ENCODE results near the gene TPH1.

The TPH1 gene

GRCh38 chr11:18046116-18046777, at the start of gene TPH1:
Gene TPH1, minus strand, starts transcription at chr11:18046269. Its CDS starts 5,507 bp downstream, at chr11:18040762.
- FAIRE-seq (no peak), DNase-seq (ENCODE audit: insufficient read length, low spot score) (no peak)

- no peak for FAIRE-seq
- DNase-seq (ENCODE audit: insufficient read length, low spot score): no peak
These were observed 47.9 kb upstream of the TPH1 start for GRCh38 chr11:18093959-18094358.

GRCh38 chr11:18091731-18092130, 45.7 kb upstream of the TPH1 start:
- DNase-seq (ENCODE audit: insufficient read length, low spot score) (no peak), FAIRE-seq (no peak)

DNA sequence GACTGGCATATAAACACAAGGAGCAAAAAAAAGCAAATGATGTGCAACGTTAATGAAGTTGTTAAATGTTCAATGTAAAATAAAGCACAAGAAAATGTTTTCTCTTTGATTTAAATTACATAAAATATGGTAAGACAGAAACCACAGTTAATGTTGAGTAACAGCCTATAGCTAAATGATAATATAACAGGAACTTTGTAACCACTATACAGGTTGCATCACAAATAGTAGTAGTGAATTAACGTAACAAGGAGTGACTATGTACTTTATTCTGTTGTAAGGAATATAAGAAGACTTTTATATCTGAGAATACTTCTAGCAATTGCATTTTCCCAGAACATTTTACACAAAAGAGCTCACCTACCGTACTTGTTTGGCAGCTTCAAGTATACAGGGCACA, 42.9 kb upstream of the TPH1 start:
- DNase-seq (ENCODE audit: insufficient read length, low spot score): no peak
- no peak for FAIRE-seq

- no peak for FAIRE-seq
- DNase-seq (ENCODE audit: insufficient read length, low spot score): no peak
These were observed 42.3 kb upstream of the TPH1 start for GRCh38 chr11:18088366-18088765.

GRCh38 chr11:18081551-18081950, 35.5 kb upstream of the TPH1 start:
- no peak for FAIRE-seq

DNA sequence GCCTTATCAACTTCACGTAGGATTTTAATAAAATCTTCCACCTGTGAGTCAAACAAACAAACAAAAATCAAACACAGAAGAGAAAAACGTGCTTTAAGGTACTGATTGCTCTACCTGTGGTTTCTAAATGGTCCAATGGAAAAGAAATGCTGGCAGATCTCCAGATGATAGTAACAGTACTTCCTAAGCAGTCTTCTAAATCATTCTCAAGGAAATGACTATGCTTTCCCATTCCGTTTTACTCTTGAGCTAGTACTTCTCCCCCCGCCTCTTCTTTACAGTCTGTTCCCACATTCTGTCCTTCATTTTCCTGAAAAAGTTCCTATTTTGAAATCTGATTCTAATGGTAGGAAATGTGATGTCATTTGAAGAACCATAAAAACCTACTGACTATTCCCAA, 34.4 kb upstream of the TPH1 start:
- DNase-seq (ENCODE audit: insufficient read length, low spot score) (no peak), FAIRE-seq (no peak)

More at GRCh38 chr11:18081551-18081950, 35.5 kb upstream of the TPH1 start:
- DNase-seq (ENCODE audit: insufficient read length, low spot score): no peak

GRCh38 chr11:18078909-18079308, 32.8 kb upstream of the TPH1 start:
- FAIRE-seq: no peak

DNA sequence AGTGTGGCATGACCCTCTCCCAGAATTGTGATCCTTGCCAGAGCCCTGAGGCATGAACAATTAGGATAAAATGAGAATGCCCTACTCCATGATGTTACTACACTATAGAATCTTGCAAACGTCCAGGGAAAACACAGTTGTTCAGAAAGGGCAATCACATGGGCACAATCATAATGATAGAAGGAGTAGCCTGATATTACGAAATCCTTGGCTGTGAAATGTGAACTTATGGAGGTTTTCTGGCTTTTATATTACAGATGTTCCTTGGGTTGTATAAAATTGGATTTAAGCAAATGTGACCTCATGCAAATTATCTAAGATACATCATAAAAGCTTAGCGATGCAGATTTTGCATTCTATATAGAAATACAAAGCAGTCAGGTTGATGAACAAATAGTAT, 29.4 kb upstream of the TPH1 start:
- DNase-seq (ENCODE audit: insufficient read length, low spot score) (no peak), FAIRE-seq (no peak)

More at GRCh38 chr11:18078909-18079308, 32.8 kb upstream of the TPH1 start:
- DNase-seq (ENCODE audit: insufficient read length, low spot score): no peak

DNA sequence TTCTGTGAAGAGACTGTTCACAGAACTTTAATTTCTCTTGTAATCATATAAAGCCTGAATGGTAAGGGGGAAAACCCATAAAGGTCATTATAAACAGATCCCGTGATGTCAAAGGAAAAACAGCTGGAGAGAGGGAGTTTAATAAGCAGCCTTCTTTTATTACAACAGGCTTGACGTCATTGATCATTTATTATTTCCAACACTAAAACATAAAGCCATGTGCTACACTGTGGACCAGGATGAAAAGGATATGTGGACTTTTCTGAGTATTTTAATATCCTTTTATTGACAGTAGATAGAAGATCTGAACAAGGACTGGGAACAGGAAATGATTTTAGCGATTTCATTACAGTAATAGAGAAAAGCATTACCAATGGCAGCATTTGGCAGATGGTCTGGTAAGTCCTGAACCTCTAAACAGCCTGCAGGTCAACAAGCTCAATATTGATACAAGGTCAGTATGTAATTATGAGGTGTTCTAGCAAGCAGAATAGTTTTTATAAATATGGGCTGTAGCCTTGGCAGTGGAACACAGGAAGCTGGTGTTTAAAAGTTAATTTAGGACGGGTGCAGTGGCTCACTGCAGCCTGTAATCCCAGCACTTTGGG, 25.1 kb upstream of the TPH1 start:
- no peak for FAIRE-seq
- DNase-seq (ENCODE audit: insufficient read length, low spot score): no peak

DNA sequence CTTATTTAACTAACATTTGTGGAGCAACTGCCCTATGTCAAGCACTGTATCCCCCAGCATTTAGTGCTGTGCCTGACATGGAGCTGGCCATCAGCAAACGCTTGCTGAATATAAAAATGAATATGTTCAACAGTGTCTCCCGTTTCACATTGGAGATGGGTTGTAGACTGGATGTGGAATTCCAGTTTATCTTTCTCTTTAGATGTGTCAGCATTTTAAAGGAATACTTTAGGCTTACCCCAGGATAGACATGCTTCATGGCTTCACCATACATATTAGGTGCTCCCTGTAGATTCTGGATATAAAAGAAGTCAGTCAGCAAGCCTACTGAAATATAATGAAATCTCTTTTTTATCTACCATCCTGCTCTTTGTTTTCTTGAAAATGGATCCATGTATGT, 21.3 kb upstream of the TPH1 start:
- DNase-seq (ENCODE audit: insufficient read length, low spot score) (no peak), FAIRE-seq (no peak)

- DNase-seq (ENCODE audit: insufficient read length, low spot score) (no peak), FAIRE-seq (no peak)
These were observed 20.6 kb upstream of the TPH1 start for GRCh38 chr11:18066626-18067025.

DNA sequence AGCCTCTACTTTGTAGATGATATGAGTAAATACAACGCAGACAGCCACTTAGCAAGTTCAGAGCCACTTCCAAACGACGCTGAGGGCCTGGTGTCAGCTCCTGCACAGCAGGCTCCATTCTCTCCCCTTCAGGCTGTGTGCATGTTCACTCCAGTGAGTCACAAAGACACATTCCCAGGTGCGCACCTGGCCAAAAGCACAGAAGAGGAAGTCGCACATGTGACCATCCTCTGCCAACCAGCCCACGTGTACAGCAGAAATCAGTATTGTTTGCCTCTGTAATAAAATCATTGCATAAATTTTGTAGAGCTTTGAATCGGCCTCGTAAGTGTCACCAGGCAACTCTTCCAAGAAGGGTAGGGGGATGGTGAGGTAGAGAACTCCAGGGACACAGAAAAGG, 19.5 kb upstream of the TPH1 start:
- FAIRE-seq (no peak), DNase-seq (ENCODE audit: insufficient read length, low spot score) (no peak)

GRCh38 chr11:18064450-18065054, 18.5 kb upstream of the TPH1 start:
- FAIRE-seq (no peak), DNase-seq (ENCODE audit: insufficient read length, low spot score) (no peak)

DNA sequence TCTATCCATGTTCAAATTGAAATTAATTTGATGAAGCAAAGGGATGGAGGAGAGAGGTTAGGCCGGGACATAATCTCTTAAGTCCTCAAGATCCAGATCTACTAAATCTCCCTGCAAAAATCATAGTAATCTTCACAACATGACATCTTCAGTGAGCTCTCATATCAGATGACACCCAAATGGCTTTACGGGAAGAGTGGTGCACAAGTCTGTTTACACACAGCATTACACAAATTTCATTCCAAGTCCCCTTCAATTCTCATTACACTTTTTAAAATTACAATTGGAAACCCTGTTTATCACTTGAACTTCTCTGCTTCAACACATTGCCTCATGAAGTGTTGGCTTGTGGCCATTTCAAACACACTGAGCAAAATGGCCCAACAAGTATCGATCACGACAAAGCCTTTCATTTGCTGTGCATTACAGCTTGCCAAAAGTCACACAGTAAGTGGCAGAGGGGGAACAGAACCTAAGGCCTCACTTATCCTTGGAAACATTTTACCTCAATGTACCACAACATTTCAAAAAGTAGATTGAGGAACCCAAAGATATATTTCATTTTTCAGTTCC, 17.9 kb upstream of the TPH1 start:
- no peak for DNase-seq (ENCODE audit: insufficient read length, low spot score)
- FAIRE-seq: no peak

- FAIRE-seq (no peak), DNase-seq (ENCODE audit: insufficient read length, low spot score) (no peak)
These were observed 17.1 kb upstream of the TPH1 start for GRCh38 chr11:18063125-18063524.

- no peak for FAIRE-seq
These were observed 15.3 kb upstream of the TPH1 start for GRCh38 chr11:18061351-18061750.

DNA sequence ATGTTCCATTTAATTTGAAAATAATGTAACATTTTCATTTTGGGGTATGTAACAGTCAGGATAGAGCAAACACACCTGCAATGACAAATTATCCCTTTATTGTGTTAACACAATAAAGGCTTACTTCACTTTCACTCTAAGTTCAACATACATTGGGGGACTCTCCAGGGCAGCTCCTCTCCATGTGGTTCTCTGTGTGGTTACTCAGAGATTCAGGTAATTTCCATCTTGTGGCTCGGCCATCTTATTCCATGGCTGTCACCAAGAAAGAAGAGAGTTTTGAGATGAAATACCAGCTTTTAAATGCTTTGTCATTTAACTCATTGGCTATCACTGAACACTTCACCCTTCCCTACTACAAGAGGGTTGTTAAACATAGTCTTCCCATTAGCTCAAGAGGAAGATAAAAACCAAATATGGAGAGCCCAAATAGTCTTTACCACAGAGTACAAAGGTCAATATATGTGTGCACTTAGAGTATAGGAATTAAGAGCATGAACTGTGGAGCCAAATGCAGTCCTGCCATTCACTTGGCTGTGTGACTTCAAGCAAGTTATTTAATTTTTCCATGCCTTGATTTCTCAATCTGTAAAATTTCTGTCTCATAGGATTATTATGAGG, 10.6 kb upstream of the TPH1 start:
- DNase-seq (ENCODE audit: insufficient read length, low spot score) (no peak), FAIRE-seq (no peak)

More at GRCh38 chr11:18061351-18061750, 15.3 kb upstream of the TPH1 start:
- no peak for DNase-seq (ENCODE audit: insufficient read length, low spot score)

GRCh38 chr11:18054511-18055103, 8.5 kb upstream of the TPH1 start:
- DNase-seq (ENCODE audit: insufficient read length, low spot score): no peak
- FAIRE-seq: no peak

GRCh38 chr11:18050848-18051247, 4.8 kb upstream of the TPH1 start:
- DNase-seq (ENCODE audit: insufficient read length, low spot score) (no peak), FAIRE-seq (no peak)

DNA sequence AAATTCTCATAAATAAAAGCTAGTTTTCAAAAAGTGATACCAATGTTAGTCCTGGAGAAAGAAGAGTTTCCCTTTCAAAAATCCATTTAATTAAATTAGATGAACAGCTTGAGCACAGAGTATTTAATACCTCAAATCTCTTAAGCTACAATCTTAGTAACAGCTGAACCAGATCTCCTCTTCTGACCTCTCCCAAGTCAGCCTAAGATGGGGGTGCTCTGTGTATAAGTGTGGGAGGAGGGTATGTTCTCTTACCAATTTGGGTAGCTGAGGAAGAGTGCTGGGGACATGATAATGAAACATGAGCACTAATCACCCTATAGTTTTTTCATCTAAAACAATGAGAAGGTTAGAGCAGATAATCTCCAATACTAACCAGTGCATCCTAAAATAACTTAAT, 9.6 kb downstream of the TPH1 start:
- FAIRE-seq (no peak), DNase-seq (ENCODE audit: insufficient read length, low spot score) (no peak)
